Measurements from ENCODE around the gene ERICH4. TPM values are rescaled to one million over a fixed set of nuclear protein-coding genes. Genes with fewer than 3 reads are reported as not detected.
"Not testable (repeated sequence)": the region's sequence is repeated elsewhere in the genome, so short reads cannot be mapped to it uniquely, and the experiment has no call there.

The ERICH4 gene, protein sequence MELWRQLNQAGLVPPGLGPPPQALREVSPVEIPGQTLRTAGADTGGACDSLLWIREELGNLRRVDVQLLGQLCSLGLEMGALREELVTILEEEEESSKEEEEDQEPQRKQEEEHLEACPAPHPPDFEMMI
- total RNA-seq = not detected

DNA sequence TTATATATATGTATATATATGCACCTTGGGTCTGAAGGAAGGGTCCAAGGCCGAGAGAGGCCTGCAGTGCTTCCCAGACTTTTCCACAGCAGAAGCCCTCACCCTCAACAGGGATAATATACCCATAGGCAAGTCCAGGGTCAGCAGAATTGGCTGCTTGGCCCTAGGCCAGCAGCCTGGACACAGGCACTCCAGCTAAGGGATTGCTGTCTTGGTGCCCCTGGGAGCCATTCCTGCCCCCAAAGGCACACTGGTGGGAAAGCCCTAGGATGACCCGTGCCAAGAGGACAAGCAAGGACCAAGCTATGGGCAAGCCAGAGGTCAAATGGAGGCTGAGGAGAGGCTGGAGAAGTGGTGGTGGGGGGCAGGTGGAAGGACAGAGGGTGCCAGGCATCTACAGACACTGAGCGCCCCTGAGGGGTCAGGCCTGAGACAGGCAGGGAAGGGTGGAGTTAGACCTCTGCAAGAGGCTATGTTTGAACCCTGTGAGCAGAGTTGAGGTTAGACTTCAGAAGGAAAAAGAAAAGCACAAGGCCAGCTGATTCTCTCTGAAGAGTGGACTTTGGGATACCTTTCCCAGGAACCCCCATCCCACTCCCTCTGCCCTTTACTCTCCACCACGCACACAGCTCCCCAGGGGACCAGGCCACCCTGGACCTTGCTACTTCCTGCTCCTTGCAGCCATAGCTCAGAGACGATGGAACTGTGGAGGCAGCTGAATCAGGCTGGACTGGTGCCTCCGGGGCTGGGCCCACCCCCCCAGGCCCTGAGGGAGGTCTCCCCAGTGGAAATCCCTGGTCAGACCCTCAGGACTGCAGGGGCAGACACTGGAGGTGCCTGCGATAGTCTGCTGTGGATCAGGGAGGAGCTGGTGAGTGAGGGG lies at the start of gene ERICH4:
ERICH4 (plus strand) TSS at position 684 of the 883 bp plus-strand sequence; CDS start at position 698, 14 bp downstream.
- no peak for DNase-seq

DNA sequence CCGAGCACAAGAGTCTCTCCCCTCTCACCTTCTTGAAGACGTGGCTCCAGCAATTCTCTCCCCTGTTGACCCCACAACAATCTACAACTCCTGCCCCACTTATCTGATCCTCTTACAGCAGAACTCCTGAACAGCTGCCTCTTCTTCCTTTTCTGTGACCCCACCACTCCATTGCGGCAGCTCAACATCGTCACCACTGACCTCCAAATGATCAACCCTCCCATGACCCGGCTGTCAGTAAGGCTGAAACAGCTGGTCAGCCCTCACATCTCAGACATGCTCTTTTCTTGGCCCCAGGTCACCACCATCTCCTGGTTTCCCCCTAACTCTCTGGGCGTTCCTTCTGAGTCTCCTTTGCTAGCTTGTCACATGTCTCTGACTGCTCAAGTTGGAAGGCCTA lies 47.6 kb upstream of the ERICH4 start:
- no peak for DNase-seq

DNA sequence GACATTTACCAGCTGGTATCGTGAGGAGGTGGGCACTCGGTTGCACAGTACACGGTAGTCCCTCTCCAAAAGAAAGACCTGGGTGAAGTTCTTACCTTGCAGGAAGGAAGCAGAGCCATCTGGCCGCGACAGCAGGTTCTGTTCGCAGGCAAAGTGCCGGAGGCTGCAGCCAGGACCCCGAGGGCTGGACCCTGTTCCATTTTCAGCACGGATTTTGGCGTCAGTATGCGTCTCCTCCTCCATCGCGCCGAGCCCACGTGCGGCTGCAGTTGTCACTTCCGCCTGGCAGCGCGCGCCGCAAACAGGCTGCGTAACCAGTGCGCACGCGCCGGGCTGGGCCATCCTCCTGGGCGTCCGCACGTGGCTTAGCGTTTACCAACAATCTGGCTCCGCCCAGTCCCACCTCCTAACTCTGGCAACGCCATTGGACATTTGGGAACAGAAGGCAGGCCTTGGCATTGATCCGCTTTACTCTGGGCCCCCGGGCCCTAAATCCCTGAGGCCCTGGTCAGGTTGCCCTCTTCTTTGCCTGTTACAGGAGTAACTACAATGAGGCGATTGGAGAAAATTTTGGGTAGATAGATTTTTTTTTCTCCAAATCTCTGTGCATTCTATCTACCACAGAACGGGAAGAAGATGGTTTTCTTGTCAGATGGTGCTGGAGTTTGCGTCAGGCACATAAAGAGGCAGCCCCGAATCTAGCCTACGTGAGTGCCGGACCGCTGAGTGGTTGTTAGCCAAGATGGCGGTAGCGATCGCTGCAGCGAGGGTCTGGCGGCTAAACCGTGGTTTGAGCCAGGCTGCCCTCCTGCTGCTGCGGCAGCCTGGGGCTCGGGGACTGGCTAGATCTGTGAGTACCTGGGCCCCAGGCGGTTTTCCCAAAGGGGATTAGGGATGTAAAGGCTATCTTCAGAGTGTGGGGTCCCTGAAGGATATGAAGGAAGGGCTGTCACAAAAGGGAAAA lies 45.6 kb upstream of the ERICH4 start, which contains the start of the genes BCKDHA and EXOSC5:
BCKDHA (plus strand) TSS at position 733 of the 964 bp plus-strand sequence; CDS start at position 743, 10 bp downstream.
EXOSC5 (minus strand) TSS at position 274 of the 964 bp plus-strand sequence; CDS start at position 243, 31 bp downstream.
- peak; percentile 99 for DNase-seq

DNA sequence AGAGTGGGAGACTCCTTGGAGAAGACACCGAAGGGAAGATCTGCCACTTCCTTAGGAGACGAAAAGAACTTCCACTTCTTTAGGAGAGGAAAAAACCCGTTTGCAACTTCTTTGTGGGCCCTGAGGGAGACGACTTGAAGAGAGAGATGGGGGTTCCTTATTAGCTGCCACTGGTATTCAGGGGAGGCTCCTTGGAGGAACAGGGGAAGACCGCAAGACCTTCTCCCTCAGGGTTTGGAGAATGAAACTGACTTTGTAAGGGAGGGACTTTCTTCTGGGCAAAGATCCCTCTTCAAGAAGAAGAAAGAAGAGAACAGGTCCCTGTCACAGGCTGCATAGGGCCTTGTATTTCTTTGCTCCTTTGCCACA lies 44.9 kb upstream of the ERICH4 start:
- no peak for DNase-seq

DNA sequence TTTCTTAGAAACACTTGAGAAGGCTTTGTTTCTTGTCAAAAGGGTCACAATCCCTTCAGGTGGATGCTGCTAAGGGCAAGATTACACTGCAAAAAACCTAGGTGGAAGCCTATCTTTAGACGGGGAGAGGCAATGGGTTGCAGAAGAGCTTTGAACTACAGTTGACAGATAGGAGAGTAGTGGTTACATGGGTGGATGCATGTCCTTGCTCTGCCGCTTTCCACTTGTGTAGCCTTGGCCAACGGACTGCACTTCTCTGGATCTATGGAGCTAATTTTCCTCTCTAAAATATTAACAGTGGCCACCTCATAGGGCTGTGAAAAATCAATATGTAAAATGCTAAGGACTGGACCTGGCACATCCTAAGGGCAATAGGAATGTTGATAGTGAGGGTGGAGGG lies 44.4 kb upstream of the ERICH4 start:
- DNase-seq = no peak

DNA sequence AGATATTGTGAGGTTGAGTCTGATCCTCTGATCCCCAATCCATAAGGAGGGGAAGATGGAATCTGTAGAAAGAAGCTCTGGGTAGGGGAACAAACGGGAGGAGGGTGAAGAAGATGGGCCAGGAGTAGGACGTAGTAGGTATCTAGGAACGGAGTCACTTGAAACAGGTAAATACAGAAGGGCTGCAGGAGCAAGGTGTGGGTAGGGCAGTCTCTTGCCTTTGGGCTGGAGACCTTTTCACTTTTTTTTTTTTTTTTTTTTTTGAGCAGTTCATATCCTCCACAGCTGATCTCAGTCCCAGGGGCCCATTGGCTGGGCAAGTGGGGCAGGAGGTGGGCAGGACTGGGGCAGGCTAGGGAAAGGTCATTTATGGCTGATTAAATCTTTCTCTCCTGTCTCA lies 43.9 kb upstream of the ERICH4 start:
- DNase-seq = no peak

DNA sequence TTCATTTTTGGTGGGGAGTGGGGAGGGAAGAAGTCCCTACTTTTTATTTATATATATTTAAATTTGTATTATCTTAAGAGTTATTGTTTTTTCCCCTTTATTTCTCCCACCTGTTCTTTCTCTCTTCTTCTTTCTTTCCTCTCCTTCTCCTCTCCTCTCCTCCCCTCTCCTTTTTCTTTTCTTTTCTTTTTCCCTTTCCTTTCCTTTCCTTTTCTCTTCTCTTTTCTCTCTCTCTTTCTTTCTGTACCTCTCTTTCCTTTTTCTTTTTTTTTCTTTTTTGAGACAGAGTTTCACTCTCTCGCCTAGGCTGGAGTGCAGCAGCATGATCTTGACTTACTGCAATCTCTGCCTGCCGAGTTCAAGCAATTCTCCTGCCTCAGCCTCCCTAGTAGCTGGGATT lies 43.4 kb upstream of the ERICH4 start:
- no peak for DNase-seq

DNA sequence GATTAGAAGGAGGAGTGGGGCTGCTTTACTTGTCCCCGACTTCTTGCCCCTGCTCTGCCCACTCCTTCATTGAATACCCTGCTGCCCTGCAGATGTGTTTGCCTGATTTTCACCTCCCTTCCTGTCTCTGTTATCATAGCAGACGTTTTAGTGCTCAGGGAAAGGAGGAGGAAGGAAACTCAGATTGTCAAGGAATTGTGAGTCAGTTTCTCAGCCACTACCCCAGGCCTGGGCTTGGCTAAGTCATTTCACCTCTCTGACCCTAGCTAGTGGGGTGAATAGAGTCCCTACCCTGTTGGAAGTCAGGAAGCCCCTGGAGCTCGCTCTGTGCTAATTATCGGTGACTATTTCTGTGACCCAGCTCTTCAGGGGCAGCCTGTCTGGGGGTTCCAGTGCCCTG lies 41.5 kb upstream of the ERICH4 start:
- no peak for DNase-seq

DNA sequence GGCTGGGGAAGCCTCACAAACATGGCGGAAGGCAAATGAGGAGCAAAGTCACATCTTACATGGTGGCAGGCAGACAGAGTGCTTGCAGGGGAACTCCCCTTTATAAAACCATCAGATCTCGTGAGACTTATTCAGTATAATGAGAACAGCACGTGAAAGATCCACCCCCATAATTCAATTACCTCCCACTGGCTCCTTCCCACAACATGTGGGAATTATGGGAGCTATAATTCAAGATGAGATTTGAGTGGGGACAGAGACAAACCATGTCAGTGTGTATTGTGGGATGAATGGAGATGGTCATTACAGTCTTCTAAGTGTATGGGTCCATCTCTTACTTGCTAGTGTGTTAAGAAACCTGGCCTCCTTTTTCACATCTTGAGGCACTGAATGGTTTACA lies 40.9 kb upstream of the ERICH4 start:
- no peak for DNase-seq

DNA sequence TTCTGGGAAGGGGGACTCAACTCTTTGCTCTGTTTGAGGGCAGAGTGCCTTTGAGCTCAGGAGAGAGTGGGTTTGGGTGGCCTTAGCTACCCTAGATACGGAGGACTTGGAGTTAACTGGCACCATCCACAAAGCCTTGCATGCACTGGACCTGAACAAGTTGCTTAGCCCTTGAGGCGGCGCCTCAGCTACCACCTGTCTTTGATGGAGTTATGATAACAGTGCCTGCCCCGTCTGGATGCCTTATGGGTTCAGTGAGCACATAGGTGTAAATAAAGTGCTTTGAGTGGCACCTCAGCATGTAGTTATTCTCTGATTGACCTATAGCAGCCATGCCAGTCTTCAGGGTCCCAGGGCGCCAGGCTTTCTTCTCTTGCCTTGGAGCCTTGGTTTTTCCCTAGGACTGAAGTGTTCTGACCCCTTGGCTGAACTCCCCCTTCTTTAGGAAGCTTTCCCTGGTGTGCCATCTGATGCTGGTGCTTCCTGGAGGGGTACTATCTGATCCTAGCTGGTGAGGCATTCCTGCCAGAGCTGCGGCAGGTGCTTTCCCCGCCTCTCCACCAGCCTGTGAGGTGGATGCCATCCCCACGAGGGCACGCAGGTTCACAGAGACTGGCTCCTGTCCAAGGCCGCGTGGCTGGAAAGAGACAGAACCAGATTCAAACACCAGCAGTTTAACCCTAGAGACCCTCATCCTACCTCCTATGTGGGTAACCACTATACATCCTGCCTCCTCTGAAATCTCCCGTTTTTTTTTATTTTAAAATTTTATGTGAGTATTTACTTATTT lies 39.6 kb upstream of the ERICH4 start:
- DNase-seq = no peak

DNA sequence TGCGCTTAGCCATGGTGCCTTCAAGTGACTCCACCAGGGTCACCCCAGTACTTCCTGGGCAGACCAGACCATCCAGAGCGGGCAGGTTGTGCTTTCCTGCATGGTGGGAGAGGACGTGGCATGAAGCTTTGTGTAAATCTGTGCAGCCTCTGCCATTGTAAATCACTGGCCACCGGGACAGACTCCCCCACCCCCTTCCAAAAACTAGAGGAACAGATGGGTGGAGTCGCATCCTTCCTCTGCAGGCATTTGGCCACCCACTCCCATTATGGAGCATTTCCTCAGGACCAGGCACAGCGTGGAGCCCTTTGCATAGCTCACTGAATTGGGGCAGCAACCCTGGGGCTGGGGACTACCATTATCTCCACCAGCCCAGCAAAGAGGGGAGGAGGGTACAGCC lies 37.2 kb upstream of the ERICH4 start:
- DNase-seq = no peak

DNA sequence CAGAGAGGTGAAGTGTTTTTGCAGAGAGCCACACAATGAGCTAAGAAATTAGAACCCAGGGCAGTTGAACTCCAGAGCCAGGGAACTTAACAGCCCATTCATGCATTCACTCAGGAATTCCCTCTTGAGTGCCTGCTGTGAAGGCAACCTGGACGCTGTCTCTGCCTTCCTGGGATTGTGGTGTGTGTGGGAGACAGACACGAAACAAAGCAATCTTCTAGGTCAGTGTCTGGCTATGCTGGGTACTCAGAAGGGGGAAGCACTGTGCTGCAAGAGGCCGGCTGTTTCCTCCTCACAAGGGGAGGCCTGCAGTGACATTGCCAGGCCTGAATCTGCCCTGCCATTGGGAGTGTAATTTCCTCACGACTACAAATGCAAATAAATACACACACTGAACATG lies 35.7 kb upstream of the ERICH4 start:
- no peak for DNase-seq

DNA sequence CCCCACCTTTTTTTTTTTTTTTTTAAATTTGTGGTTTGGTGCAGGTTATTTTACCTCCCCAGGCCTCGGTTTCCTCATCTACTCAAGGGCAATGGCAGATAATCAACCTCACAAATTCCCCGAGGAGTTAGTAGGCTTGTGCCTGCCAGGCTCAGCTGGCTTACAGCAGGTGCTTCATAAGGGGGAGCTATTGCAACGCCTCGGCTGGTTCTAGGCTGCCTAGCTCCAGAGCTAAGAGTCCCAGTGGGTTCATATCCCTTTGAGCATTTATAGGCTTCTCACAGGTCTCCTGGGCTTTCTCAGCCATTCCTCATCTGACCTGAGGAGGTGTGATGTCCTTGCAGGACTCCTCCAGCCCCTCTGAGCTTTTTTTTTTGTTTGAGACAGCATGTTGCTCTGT lies 34.7 kb upstream of the ERICH4 start:
- no peak for DNase-seq

DNA sequence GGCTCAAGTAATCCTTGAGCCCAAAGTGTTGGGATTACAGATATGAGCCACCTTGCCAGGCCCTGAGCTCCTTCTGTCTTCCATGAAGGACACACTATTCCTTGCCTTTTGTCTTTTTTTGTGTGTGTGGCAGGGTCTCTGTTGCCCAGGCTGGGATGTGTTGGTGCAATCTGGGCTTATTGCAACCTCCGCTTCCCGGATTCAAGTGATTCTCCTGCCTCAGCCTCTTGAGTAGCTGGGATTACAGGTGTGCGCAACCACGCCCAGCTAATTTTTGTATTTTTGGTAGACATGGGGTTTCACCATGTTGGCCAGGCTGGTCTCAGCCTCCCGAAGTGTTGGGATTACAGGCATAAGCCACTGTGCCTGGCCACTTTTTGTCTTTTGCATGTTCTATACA lies 34.1 kb upstream of the ERICH4 start:
- not testable (repeated sequence) for DNase-seq

DNA sequence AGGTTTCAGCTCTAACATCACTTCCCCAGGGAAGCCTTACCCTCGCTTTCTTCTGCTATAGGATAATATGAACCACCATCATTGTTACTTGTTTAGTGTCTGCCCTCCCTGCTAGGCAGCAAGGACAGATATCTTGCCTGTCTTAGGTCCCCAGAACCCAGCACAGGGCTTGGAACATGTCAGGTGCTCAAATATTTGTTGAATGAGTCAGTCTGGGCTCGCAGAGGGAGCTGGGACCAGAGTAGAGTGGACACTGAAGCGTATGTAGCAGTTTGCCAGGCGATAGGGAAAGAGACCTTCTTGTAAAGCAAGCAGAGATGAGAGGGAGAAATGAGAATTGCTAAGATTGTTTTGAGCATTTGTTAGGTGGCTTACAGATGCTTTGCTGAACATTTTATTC lies 33.7 kb upstream of the ERICH4 start:
- DNase-seq = no peak

DNA sequence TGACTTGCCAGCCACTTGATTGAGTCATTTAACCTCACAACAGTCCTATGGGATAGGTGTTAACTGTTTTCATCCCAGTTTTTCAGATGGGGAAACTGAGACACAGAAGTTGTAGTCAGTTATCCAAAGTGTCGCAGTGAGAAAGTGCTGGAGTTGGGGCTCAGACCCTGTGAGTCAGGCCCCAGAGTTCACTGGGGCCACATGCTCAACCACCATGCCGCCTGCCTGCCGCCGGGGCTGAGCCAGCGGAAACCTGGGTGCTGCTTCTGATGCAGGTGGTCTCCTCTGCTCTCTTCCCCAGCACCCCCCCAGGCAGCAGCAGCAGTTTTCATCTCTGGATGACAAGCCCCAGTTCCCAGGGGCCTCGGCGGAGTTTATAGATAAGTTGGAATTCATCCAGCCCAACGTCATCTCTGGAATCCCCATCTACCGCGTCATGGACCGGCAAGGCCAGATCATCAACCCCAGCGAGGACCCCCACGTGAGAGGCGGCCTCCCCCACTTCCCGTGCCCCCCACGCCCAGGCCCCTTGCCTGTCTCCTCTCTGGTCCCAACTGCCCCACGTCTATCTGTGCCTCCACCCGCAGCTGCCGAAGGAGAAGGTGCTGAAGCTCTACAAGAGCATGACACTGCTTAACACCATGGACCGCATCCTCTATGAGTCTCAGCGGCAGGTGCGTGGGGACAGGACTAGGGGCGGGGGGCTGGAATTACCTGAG lies 32.5 kb upstream of the ERICH4 start:
- DNase-seq = no peak

DNA sequence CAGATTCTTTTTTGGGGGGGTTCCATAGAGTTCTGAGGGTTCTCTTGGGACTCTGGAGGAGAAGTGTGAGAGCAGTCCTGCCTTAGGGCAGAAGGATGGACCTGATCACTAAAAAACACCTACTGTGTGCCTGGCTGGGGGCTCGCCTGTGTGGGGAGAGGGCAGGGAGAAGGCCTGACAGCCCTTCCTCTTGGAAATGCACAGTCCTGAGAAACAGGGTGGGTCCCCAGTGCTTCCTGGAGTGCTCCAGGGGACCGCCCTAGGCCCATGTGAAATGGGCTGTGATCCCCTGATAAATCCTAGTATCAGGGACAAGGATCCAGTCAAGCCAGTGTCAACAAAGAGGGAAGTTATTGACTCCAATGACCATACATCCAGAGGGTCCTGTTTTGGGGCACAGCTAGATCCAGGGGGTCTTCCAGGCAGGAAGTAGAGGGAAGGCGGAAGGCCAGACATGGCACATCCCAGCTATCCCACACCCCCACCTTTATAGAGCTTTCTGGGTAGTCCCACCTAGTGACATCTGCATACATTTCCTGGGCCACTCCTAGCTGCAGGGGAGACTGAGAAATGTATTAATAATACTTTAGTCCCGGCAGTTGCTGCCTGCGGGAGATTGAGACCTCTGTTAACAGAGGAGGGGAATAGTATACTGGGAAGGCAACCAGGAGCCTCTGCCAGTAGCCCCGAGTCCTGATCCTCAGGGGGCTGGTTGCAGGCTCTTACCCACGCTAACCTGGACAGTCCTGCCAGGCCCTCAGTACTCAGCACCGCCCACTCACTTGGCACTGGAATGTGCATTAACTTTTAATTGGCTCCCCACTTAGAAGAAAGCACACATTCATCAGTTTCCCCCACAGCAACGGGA lies 31.6 kb upstream of the ERICH4 start:
- no peak for DNase-seq

DNA sequence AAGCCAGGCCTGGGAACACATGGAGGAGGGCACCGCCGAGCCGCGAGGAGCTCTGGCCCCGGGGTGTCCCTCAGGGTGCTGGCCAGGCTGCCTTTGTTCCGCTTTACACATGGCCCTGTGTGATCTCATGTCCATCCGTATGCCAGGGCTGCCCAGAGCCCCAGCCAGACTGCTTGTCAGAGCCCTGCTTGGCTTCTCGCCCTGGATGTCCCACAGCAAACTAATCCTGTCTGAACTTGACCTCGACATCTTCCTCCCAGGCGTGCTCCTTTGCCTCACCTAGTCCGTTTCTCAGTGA lies 31.0 kb upstream of the ERICH4 start:
- DNase-seq = no peak

DNA sequence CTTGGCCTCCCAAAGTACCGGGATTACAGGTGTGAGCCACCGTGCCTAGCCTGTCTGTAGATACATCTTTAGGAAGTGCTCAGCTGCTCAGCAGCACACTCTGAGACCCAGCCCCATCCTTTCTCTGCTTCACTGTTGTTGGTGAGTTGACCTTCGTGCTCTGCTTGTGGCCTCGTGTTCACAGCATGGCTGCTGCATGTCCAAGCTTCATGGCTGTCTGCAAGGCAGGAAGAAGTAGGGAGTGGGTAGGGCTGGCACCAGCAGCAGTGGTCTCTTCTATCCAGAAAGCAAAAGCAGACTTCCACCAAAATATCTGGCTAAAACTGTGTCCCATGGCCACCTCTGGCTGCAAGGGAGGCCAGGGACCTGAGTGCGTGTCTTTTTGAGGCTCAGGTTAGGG lies 30.0 kb upstream of the ERICH4 start:
- DNase-seq = no peak

DNA sequence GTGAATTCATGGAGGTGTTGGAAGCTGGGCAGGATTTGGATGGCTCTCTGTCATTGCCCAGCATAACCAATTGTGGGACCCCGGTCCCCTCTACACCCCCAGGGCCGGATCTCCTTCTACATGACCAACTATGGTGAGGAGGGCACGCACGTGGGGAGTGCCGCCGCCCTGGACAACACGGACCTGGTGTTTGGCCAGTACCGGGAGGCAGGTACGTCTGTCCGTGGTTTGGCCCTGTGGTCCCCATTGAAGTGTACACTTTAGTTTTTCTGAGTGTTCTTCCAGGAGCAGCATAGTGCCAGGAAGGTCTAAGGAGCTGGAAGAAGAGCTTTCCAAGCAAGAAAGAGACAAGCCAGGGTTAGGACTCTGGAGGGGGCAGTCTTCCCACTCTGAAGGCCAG lies 29.0 kb upstream of the ERICH4 start:
- no peak for DNase-seq
